Measurements from ENCODE around the gene CEP135.

GRCh38 chr4:55910140-55910539, 38.6 kb upstream of the CEP135 start:
- TF ChIP-seq EZH2 (IDR thresholded peaks at IDR 0.05; ENCODE audit: low read length): no peak
- TF ChIP-seq CTCF (optimal IDR thresholded peaks at IDR 0.05 in 1 of 3, IDR thresholded peaks at IDR 0.05 in 1 of 3, conservative IDR thresholded peaks at IDR 0.05 in 1 of 3; ENCODE audit: extremely low read depth in 1 of 3, insufficient read depth in 2 of 3, low read length in 3 of 3): no peak

Measured in keratinocyte (primary cell).